A549 treated with CORT108297 at 1 μM for 4 hours (cell line): Measurements from ENCODE around the gene SLC35B1. TPM values are rescaled to one million over a fixed set of nuclear protein-coding genes. Genes with fewer than 3 reads are reported as not detected.

Experiments
- total RNA-seq: library from RNA; stranded (reverse); fragments of 200-300 nt; extraction: Qiagen RNA extraction; gene quantifications from 5 replicates; pipeline ENCODE4 v1.2.3, GENCODE V29; 2022

SLC35B1 gene, protein sequence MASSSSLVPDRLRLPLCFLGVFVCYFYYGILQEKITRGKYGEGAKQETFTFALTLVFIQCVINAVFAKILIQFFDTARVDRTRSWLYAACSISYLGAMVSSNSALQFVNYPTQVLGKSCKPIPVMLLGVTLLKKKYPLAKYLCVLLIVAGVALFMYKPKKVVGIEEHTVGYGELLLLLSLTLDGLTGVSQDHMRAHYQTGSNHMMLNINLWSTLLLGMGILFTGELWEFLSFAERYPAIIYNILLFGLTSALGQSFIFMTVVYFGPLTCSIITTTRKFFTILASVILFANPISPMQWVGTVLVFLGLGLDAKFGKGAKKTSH
- 84.9 to 102 TPM (median 89.2 TPM) in 5 replicates for total RNA-seq

DNA sequence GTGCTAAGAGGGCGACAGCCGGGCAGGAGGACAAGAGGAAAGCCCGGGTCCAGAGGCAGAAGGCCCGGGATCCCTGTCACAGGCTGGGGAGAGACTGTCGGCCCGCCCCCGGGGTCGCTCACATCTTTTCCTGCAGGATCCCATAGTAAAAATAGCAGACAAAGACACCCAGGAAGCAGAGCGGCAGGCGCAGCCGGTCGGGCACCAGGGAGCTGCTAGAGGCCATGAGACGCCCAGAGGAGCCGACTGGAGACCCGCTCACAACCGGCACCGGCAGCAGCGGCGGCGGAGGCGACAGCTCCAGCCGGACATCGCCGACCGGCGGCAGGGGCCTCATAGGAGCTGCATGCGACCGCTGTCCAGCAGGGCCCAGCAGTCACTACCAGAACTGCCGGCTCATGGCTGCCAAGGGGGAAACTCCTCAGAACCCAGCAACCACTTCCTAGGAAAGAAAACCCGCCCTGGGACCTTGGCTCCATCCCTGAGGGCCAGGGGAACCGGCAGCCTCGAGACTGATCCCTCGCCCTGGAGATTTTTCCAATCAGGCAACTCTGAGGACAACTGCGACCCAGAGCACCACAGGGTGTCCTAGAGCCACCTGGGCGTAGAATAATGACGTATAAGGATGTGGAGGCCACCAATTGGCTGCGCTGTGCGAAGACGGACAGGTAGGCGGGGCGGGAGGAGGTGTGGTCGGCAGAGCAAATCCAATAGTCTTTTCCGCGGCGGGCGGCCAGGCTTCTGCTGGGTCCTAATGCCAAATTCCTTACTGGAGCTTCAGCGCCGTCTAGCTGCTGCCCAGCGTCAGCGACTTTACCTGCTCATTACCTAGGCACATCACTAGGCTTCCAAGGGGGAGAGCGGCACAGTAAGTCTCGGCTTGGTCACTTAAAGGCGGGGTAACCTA lies at the start of gene SLC35B1:
Gene SLC35B1, minus strand, starts transcription at position 357 of the 907 bp plus-strand sequence. Its CDS starts 131 bp downstream, at position 226.

DNA sequence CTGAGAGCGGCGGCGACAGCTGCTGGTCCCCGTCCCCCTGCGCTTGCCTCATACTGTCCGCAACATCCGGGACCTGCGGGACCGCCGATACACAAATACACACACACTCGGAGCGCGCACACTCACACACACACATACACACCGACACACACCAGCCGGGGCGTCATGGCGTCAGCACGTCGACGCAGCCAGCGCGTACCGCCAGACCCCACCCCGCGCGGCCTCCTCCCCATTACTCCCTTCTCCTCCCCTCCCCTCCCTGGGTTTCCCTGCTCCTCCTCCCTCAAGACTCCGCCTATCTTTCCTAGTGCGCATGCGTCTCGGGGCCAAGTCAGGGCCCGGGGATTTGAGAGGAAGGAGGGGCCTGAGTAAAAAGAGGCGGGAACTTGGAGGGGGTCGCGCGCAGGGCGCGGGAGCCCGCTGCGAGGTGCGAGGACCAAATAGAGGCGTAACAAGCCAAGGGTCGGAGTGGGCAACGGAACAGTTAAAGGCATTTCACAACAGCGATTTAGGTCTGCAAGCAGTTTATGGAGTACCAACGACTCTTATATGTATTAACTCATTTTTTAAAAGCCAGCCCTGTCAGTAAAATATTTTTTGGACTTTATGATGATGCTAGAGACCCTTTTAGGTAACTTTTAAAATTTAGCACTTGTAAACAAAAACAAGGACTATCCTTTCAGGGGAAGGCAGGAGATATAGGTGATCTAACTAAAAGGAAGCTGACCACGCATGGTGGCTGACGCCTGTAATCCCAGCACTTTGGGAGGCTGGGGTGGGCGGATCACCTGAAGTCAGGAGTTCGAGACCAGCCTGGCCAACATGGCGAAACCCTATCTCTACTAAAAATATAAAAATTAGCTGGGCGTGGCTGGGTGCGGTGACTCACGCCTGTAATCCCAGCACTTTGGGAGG lies 29.6 kb downstream of the SLC35B1 start, which contains the start of gene SPOP:
Gene SPOP, minus strand, starts transcription at position 165 of the 915 bp plus-strand sequence. CDS start 55,287 bp downstream, outside the sequence.

Other genes starting within 250 kb of the SLC35B1 start
- gene NGFR, start 212.7 kb downstream of the SLC35B1 start, total RNA-seq = 0.32 to 0.82 TPM (median 0.78 TPM) in 5 replicates
- 0.23 to 0.37 TPM (median 0.31 TPM) in 5 replicates for gene NXPH3, start 132.1 kb downstream of the SLC35B1 start, total RNA-seq
- gene SPOP, start 29.9 kb downstream of the SLC35B1 start, total RNA-seq = 36.4 to 41.0 TPM (median 38.9 TPM) in 5 replicates
- gene FAM117A, start 56.2 kb upstream of the SLC35B1 start, total RNA-seq = 0.80 to 1.3 TPM (median 1.2 TPM) in 5 replicates
- 25.9 to 30.2 TPM (median 28.0 TPM) in 5 replicates for gene KAT7, start 80.7 kb upstream of the SLC35B1 start, total RNA-seq
- gene TAC4, start 140.1 kb upstream of the SLC35B1 start, total RNA-seq = not detected in 5 replicates